ENCODE data around the gene RING1.

RING1 gene

DNA sequence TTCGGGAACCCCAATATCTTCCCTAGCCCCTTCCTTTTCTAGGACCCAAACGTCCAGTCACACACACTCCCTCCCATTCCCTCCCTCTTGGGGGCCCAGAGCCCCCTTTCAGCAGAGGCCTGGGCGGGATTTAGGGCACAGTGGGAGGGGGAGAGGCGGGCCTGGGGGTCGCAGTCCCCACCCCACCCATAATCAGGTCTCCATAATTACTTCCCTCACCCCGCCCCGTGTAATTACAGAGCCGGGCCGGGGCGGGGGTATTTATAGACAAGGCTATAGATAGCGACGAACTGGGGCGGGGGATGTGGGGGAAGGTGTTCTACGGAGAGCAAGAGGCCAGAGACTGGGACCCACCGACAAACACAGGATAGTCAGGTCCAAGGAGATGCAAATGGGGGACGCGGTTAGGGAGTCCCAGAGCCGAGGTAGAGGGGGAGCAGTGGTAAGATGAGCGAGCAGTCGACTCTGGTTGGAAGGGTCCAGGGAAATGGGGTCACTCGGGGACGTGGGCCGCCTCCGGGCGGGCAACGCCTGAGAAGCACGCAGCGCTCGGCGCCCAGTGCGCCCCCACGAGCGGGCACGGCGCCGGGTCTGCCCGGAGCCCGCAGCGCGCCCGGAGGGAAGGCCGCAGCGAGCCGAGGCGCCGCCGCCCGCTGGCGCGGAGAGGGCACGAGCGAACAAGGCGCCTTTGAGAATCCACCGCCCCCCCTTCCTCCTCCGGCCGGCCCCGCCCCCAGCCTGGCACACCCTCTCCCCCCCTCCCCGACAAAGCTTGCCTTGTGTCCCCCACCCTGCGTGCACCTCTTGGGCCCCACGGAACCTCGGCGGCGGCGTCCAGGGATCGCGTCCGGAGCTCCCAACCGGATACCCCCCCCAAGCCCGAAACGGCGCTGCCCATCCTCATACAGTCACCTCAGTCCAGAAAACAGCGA is 15.4 kb upstream of the RING1 start:
- TF ChIP-seq, protein P1, sequence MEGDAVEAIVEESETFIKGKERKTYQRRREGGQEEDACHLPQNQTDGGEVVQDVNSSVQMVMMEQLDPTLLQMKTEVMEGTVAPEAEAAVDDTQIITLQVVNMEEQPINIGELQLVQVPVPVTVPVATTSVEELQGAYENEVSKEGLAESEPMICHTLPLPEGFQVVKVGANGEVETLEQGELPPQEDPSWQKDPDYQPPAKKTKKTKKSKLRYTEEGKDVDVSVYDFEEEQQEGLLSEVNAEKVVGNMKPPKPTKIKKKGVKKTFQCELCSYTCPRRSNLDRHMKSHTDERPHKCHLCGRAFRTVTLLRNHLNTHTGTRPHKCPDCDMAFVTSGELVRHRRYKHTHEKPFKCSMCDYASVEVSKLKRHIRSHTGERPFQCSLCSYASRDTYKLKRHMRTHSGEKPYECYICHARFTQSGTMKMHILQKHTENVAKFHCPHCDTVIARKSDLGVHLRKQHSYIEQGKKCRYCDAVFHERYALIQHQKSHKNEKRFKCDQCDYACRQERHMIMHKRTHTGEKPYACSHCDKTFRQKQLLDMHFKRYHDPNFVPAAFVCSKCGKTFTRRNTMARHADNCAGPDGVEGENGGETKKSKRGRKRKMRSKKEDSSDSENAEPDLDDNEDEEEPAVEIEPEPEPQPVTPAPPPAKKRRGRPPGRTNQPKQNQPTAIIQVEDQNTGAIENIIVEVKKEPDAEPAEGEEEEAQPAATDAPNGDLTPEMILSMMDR (IDR thresholded peaks at IDR 0.05; ENCODE audit: low read depth, low read length) = no peak
- TF ChIP-seq MAX (IDR thresholded peaks at IDR 0.05; ENCODE audit: low read depth, low read length) = no peak
- TF ChIP-seq MYC (IDR thresholded peaks at IDR 0.05; ENCODE audit: low read depth, low read length) = no peak
- no peak for TF ChIP-seq POLR2A (IDR thresholded peaks at IDR 0.05; ENCODE audit: extremely low read depth, insufficient read length)
- H3K4me3 ChIP-seq (ENCODE audit: low read depth, low read length) = no peak overlapping the region
- DNase-seq (ENCODE audit: low read depth) = no peak

- H3K4me3 ChIP-seq (ENCODE audit: low read depth, low read length) = no peak overlapping the region
- DNase-seq (ENCODE audit: low read depth) = no peak
- no peak for TF ChIP-seq MAX (IDR thresholded peaks at IDR 0.05; ENCODE audit: low read depth, low read length)
- TF ChIP-seq MYC (IDR thresholded peaks at IDR 0.05; ENCODE audit: low read depth, low read length) = no peak
- TF ChIP-seq, protein P1 (IDR thresholded peaks at IDR 0.05; ENCODE audit: low read depth, low read length) = no peak
- TF ChIP-seq POLR2A (IDR thresholded peaks at IDR 0.05; ENCODE audit: extremely low read depth, insufficient read length) = no peak
These were observed 14.7 kb upstream of the RING1 start for GRCh38 chr6:33193619-33194018.

DNA sequence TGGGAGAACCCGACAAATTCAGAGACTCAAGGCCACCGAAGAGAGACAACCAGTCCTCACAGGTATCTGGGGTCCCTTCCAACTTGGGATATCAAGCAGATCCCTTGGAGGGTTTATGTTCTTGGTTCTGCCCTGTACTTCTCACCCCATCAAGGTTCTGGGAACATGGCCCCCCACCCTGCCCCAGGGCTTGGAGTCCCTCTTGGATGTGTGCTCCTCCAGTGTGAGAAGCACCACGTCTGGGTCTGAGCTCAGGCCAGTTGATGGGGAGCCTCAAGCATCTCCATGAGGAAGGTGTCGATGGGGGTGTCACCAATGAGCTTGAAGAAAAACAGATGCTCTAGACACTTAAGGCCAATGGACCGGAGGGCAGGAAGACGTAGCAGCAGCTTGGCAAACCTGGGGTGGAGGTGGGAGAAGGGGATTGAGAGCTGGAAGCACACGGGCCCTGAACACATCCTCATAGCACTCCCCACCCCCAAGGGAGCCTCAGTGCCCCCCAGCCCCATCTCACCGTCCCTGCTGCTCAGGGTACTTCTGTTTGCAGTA is 13.8 kb upstream of the RING1 start:
- no peak overlapping the region for H3K4me3 ChIP-seq (ENCODE audit: low read depth, low read length)
- DNase-seq (ENCODE audit: low read depth) = no peak
- TF ChIP-seq MAX (IDR thresholded peaks at IDR 0.05; ENCODE audit: low read depth, low read length) = no peak
- no peak for TF ChIP-seq POLR2A (IDR thresholded peaks at IDR 0.05; ENCODE audit: extremely low read depth, insufficient read length)
- no peak for TF ChIP-seq MYC (IDR thresholded peaks at IDR 0.05; ENCODE audit: low read depth, low read length)
- TF ChIP-seq, protein P1 (IDR thresholded peaks at IDR 0.05; ENCODE audit: low read depth, low read length) = no peak

DNA sequence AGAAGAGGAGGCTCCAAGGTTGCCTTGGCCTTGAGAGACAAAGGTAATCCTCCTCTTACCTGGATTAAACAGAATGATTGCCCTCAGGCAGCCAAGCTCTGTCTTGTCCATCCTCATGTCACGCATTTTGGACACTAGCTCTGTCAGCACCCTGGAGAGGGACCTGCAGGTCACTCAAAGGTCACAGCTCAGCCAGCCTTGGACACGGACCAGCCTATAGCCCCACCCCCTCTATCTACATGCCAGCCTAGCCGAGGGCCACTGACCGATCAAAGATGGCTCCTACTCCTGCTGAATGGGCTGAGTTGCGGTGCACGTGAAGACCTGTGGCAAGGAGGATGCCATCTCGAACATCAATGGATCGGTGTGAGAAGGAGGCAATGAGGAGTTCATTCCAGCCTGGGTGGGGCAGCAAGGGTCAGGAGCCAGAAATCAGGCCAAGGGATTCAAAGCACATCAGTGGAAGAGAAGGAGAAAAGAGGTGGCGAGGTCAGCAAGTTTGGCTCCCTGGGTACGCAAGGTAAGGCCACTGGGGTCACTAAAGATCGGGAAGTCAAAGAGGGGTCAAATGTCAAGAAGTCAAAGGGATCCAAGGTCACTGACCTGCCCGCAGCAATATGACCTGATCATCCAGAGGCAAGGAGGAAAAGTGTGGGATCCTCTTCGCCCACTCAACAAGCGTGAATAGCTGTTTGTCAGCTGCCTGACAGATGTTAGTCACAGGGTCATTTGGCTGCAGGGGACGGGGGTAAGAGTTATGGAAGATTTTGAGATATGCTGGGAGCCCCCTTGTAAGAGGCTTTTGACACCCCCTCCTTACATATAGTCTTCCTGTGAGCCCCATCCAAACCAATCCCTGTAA is 12.8 kb upstream of the RING1 start:
- no peak overlapping the region for H3K4me3 ChIP-seq (ENCODE audit: low read depth, low read length)
- no peak for DNase-seq (ENCODE audit: low read depth)
- TF ChIP-seq POLR2A (IDR thresholded peaks at IDR 0.05; ENCODE audit: extremely low read depth, insufficient read length) = no peak
- no peak for TF ChIP-seq MAX (IDR thresholded peaks at IDR 0.05; ENCODE audit: low read depth, low read length)
- no peak for TF ChIP-seq MYC (IDR thresholded peaks at IDR 0.05; ENCODE audit: low read depth, low read length)
- TF ChIP-seq, protein P1 (IDR thresholded peaks at IDR 0.05; ENCODE audit: low read depth, low read length) = no peak

- TF ChIP-seq, protein P1 (IDR thresholded peaks at IDR 0.05; ENCODE audit: low read depth, low read length) = peak; percentile 82
- TF ChIP-seq MYC (IDR thresholded peaks at IDR 0.05; ENCODE audit: low read depth, low read length) (no peak), POLR2A (IDR thresholded peaks at IDR 0.05; ENCODE audit: extremely low read depth, insufficient read length) (no peak), MAX (IDR thresholded peaks at IDR 0.05; ENCODE audit: low read depth, low read length) (peak; percentile 17; the same call in 1 of the 2 replicates)
- H3K4me3 ChIP-seq (ENCODE audit: low read depth, low read length) = peak overlapping the region; percentile 3
- DNase-seq (ENCODE audit: low read depth) = peak; percentile 74
These were observed 10.8 kb upstream of the RING1 start for GRCh38 chr6:33197431-33198048.

All from NB4 (cell line).